ENCODE results near the gene DNAJB8. TPM values are rescaled to one million over a fixed set of nuclear protein-coding genes. Genes with fewer than 3 reads are reported as not detected.

Gene DNAJB8
- total and polyA plus RNA-seq, 2 donors (not counting 1 experiment from before 2014, with no cell fraction given): not detected

DNA sequence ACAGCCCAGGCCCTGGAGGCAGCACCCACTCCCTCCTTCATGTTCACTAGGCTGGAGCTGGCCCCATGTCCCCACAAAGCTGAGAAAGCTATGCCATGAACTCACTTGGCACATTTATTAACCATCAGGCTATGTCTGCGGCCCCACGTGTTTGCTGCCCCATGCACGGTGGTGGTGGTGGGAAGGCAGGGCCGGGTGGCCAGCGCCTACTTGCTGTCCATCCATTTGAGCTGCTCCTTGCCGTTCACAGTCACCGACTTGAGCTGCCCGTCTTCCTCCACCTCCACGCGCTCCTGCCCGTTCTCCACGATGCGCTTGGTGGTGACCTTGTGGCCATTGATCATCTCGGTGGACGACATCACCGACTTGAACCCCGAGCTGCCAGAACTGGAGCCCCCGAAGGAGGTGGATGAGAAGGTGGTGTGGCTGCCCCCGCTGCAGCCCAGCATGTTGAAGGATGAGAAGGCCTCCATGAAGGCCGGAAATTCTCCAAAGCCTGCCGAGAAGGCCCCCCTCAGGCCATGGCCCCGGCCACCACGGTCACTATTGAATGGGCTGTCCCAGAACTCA lies 4.3 kb downstream of the DNAJB8 start:
- Histone ChIP-seq H3K4me3 (replicated peaks in 1 of 4; ENCODE audit: control extremely low read depth in 1 of 4, insufficient read depth in 1 of 4, low read depth in 3 of 4, low read length in 4 of 4) (no peak overlapping the region), H2AFZ (ENCODE audit: low read length) (no peak overlapping the region), H3K9me3 (ENCODE audit: control insufficient read depth, insufficient read depth, low read depth, low read length) (no peaks in the 10 kb centered on the region), H3K27ac (ENCODE audit: insufficient read depth, low read length) (no peak overlapping the region), H3K4me2 (ENCODE audit: extremely low read depth, insufficient read depth, low read length) (no peak overlapping the region), H4K20me1 (ENCODE audit: control insufficient read depth, extremely low read depth, insufficient read depth, low read length) (no peaks in the 10 kb centered on the region), H3K27me3 (ENCODE audit: control insufficient read depth, insufficient read depth, low read length) (peaks cover 11% of the 10 kb centered on the region), H3K79me2 (ENCODE audit: control insufficient read depth, insufficient read depth, low read length) (no peaks in the 10 kb centered on the region), H3K4me1 (ENCODE audit: control insufficient read depth, extremely low read depth, insufficient read depth, low read length) (no peaks in the 10 kb centered on the region), H3K36me3 (ENCODE audit: control insufficient read depth, insufficient read depth, low read length) (no peaks in the 10 kb centered on the region), H3K9ac (ENCODE audit: insufficient read depth, low read length) (no peak overlapping the region)
- TF ChIP-seq, protein P1, sequence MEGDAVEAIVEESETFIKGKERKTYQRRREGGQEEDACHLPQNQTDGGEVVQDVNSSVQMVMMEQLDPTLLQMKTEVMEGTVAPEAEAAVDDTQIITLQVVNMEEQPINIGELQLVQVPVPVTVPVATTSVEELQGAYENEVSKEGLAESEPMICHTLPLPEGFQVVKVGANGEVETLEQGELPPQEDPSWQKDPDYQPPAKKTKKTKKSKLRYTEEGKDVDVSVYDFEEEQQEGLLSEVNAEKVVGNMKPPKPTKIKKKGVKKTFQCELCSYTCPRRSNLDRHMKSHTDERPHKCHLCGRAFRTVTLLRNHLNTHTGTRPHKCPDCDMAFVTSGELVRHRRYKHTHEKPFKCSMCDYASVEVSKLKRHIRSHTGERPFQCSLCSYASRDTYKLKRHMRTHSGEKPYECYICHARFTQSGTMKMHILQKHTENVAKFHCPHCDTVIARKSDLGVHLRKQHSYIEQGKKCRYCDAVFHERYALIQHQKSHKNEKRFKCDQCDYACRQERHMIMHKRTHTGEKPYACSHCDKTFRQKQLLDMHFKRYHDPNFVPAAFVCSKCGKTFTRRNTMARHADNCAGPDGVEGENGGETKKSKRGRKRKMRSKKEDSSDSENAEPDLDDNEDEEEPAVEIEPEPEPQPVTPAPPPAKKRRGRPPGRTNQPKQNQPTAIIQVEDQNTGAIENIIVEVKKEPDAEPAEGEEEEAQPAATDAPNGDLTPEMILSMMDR (conservative IDR thresholded peaks at IDR 0.05 in 1 of 2, IDR thresholded peaks at IDR 0.05 in 1 of 2; ENCODE audit: low read depth in 1 of 2, low read length in 2 of 2): no peak
- no peak for TF ChIP-seq EZH2 (IDR thresholded peaks at IDR 0.05; ENCODE audit: low read length, missing control alignments)
- no peak for DNase-seq (ENCODE audit: low read depth in 2 of 2)

DNA sequence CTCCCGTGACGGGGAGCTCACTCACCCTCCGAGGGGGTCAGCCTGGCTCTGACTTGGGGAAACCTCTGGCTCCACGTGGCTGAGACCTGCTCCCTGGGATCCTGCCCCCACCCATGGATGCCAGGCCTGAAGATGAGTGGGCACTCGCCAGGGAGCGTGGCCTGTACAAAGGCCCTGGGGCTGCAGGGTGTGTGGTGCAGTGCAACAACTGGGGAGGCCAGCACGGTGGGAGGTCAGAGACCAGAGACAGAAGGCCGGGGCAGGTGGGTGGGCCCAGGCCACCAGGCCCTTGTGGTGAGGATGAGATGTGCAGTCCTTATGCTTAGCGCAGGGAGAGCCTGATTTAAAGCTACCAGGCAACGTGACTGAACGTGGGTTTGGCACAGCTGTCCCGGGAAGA lies 5.0 kb downstream of the DNAJB8 start:
- H3K36me3 ChIP-seq (ENCODE audit: control insufficient read depth, insufficient read depth, low read length): no peaks in the 10 kb centered on the region
- no peak for DNase-seq (ENCODE audit: low read depth in 2 of 2)
- H3K79me2 ChIP-seq (ENCODE audit: control insufficient read depth, insufficient read depth, low read length): no peaks in the 10 kb centered on the region
- no peaks in the 10 kb centered on the region for H4K20me1 ChIP-seq (ENCODE audit: control insufficient read depth, extremely low read depth, insufficient read depth, low read length)
- no peak overlapping the region for H3K4me3 ChIP-seq (replicated peaks in 1 of 4; ENCODE audit: control extremely low read depth in 1 of 4, insufficient read depth in 1 of 4, low read depth in 3 of 4, low read length in 4 of 4)
- no peak overlapping the region for H3K4me2 ChIP-seq (ENCODE audit: extremely low read depth, insufficient read depth, low read length)
- no peak for TF ChIP-seq EZH2 (IDR thresholded peaks at IDR 0.05; ENCODE audit: low read length, missing control alignments)
- TF ChIP-seq, protein P1 (conservative IDR thresholded peaks at IDR 0.05 in 1 of 2, IDR thresholded peaks at IDR 0.05 in 1 of 2; ENCODE audit: low read depth in 1 of 2, low read length in 2 of 2): no peak
- no peak overlapping the region for H2AFZ ChIP-seq (ENCODE audit: low read length)
- no peak overlapping the region for H3K9ac ChIP-seq (ENCODE audit: insufficient read depth, low read length)
- no peaks in the 10 kb centered on the region for H3K9me3 ChIP-seq (ENCODE audit: control insufficient read depth, insufficient read depth, low read depth, low read length)
- H3K27ac ChIP-seq (ENCODE audit: insufficient read depth, low read length): no peak overlapping the region
- peaks cover 11% of the 10 kb centered on the region for H3K27me3 ChIP-seq (ENCODE audit: control insufficient read depth, insufficient read depth, low read length)
- H3K4me1 ChIP-seq (ENCODE audit: control insufficient read depth, extremely low read depth, insufficient read depth, low read length): no peaks in the 10 kb centered on the region

DNA sequence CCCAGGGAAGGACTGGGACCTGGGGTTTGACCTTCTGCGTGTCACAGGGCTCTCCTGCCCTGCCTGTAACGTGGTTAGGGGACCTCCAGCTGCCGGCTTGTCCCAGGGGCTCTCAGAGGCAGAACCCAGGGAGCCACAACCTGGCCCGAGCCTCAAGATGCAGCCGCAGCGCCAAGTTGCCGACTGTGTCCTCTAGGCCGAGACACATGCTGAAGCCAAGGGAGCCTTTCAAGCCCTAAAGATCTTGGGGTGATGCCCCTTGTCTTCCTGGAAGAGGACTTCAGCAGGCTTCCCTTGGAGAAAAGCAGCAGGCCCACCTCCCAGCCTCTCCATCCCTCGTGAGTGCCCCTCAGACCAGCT lies 7.2 kb downstream of the DNAJB8 start:
- Histone ChIP-seq H3K36me3 (ENCODE audit: control insufficient read depth, insufficient read depth, low read length) (no peaks in the 10 kb centered on the region), H4K20me1 (ENCODE audit: control insufficient read depth, extremely low read depth, insufficient read depth, low read length) (no peaks in the 10 kb centered on the region), H3K27ac (ENCODE audit: insufficient read depth, low read length) (no peak overlapping the region), H3K4me1 (ENCODE audit: control insufficient read depth, extremely low read depth, insufficient read depth, low read length) (no peaks in the 10 kb centered on the region), H3K79me2 (ENCODE audit: control insufficient read depth, insufficient read depth, low read length) (no peaks in the 10 kb centered on the region), H3K4me2 (ENCODE audit: extremely low read depth, insufficient read depth, low read length) (no peak overlapping the region), H3K4me3 (replicated peaks in 1 of 4; ENCODE audit: control extremely low read depth in 1 of 4, insufficient read depth in 1 of 4, low read depth in 3 of 4, low read length in 4 of 4) (no peak overlapping the region), H3K27me3 (ENCODE audit: control insufficient read depth, insufficient read depth, low read length) (peaks cover 17% of the 10 kb centered on the region), H3K9me3 (ENCODE audit: control insufficient read depth, insufficient read depth, low read depth, low read length) (no peaks in the 10 kb centered on the region), H3K9ac (ENCODE audit: insufficient read depth, low read length) (no peak overlapping the region), H2AFZ (ENCODE audit: low read length) (no peak overlapping the region)
- TF ChIP-seq EZH2 (IDR thresholded peaks at IDR 0.05; ENCODE audit: low read length, missing control alignments): no peak
- TF ChIP-seq, protein P1 (conservative IDR thresholded peaks at IDR 0.05 in 1 of 2, IDR thresholded peaks at IDR 0.05 in 1 of 2; ENCODE audit: low read depth in 1 of 2, low read length in 2 of 2): no peak
- no peak for DNase-seq (ENCODE audit: low read depth in 2 of 2)

All from fibroblast of lung (primary cell).